MM.1S (cell line): ENCODE results near the gene EPHB1.

Source experiments
- DNase-seq: peaks from one replicate; pipeline ENCODE4 v3.0.0-alpha.2; 2015
- H2AFZ ChIP-seq: fragments of 300-600 bp; sonication (generic); 2 replicates; pipeline ENCODE4 v1.6.0; 2016; ENCODE audit warnings: antibody characterized with exemption, low read length
- H3F3A ChIP-seq: fragments of 300-600 bp; sonication (generic); 2 replicates; pipeline ENCODE4 v1.6.1; 2016; ENCODE audit warnings: mild to moderate bottlenecking, antibody characterized with exemption, low read length, moderate library complexity, mixed read lengths; ENCODE audit not compliant: insufficient read depth
- H3K27ac ChIP-seq: fragments of 300-600 bp; sonication (generic); 2 replicates; pipeline ENCODE4 v1.5.1; 2016; ENCODE audit warnings: mild to moderate bottlenecking, low read length
- H3K27me3 ChIP-seq: fragments of 300-600 bp; sonication (generic); replicated peaks from 2 replicates; pipeline ENCODE4 v1.6.0; 2016; ENCODE audit warnings: low read length; ENCODE audit not compliant: insufficient read depth
- H3K36me3 ChIP-seq: fragments of 300-600 bp; sonication (generic); replicated peaks from 2 replicates; pipeline ENCODE4 v1.6.1; 2016; ENCODE audit warnings: mild to moderate bottlenecking, low read length, mixed read lengths; ENCODE audit not compliant: insufficient read depth
- H3K4me1 ChIP-seq: fragments of 300-600 bp; sonication (generic); 2 replicates; pipeline ENCODE4 v1.6.1; 2016; ENCODE audit warnings: low read length, mixed read lengths
- H3K4me2 ChIP-seq: fragments of 300-600 bp; sonication (generic); 2 replicates; pipeline ENCODE4 v1.6.0; 2016; ENCODE audit warnings: low read depth, low read length
- H3K4me3 ChIP-seq: fragments of 300-600 bp; sonication (generic); 2 replicates; pipeline ENCODE4 v1.5.1; 2016; ENCODE audit warnings: low read length, mixed read lengths
- H3K79me2 ChIP-seq: fragments of 300-600 bp; sonication (generic); 2 replicates; pipeline ENCODE4 v1.6.1; 2016; ENCODE audit warnings: mixed run types, low read length, mixed read lengths
- H3K9ac ChIP-seq: fragments of 300-600 bp; sonication (generic); 2 replicates; pipeline ENCODE4 v1.6.1; 2016; ENCODE audit warnings: low read length, mixed read lengths
- H3K9me2 ChIP-seq: fragments of 300-600 bp; sonication (generic); replicated peaks from 2 replicates; pipeline ENCODE4 v1.6.1; 2016; ENCODE audit warnings: mild to moderate bottlenecking, low read length, mixed read lengths; ENCODE audit not compliant: insufficient read depth
- H3K9me3 ChIP-seq: fragments of 300-600 bp; sonication (generic); replicated peaks from 2 replicates; pipeline ENCODE4 v1.6.1; 2016; ENCODE audit warnings: mild to moderate bottlenecking, low read length, mixed read lengths; ENCODE audit not compliant: insufficient read depth
- H4K20me1 ChIP-seq: fragments of 300-600 bp; sonication (generic); 2 replicates; pipeline ENCODE4 v1.6.1; 2016; ENCODE audit warnings: mild to moderate bottlenecking, low read length, moderate library complexity, mixed read lengths; ENCODE audit not compliant: insufficient read depth
- CTCF ChIP-seq: fragments of 300-600 bp; sonication (generic); IDR thresholded peaks from 2 replicates; pipeline ENCODE4 v1.5.1; 2016; ENCODE audit warnings: antibody characterized with exemption, low read length, mixed read lengths
- EZH2 ChIP-seq: fragments of 300-600 bp; sonication (generic); optimal IDR thresholded peaks from 2 replicates; pipeline ENCODE3; 2017; ENCODE audit warnings: low read depth, mild to moderate bottlenecking, antibody characterized with exemption, low read length, mixed read lengths
- EZH2phosphoT487 ChIP-seq: fragments of 300-600 bp; sonication (generic); IDR thresholded peaks from 2 replicates; pipeline ENCODE4 v1.6.1; 2018; ENCODE audit warnings: antibody characterized with exemption, low read length

Gene EPHB1

GRCh38 chr3:134879990-134880389, 84.9 kb downstream of the EPHB1 start:
- H3K9ac ChIP-seq, result no peak overlapping the region
- no peak overlapping the region for H2AFZ ChIP-seq
- no peak for DNase-seq
- H4K20me1 ChIP-seq, result no peaks in the 10 kb centered on the region
- TF ChIP-seq EZH2phosphoT487, result no peak
- no peak for TF ChIP-seq EZH2
- TF ChIP-seq CTCF, result no peak
- no peak overlapping the region for H3K27ac ChIP-seq
- H3K27me3 ChIP-seq, result no peaks in the 10 kb centered on the region
- H3K4me1 ChIP-seq, result no peaks in the 10 kb centered on the region
- no peaks in the 10 kb centered on the region for H3K36me3 ChIP-seq
- H3F3A ChIP-seq, result no peaks in the 10 kb centered on the region
- no peak overlapping the region for H3K4me3 ChIP-seq
- H3K79me2 ChIP-seq, result no peaks in the 10 kb centered on the region
- no peaks in the 10 kb centered on the region for H3K9me2 ChIP-seq
- H3K4me2 ChIP-seq, result no peak overlapping the region
- no peaks in the 10 kb centered on the region for H3K9me3 ChIP-seq

GRCh38 chr3:134880431-134880830, 85.4 kb downstream of the EPHB1 start:
- Histone ChIP-seq H3K27ac (no peak overlapping the region), H2AFZ (no peak overlapping the region), H3K4me2 (no peak overlapping the region), H3K79me2 (no peaks in the 10 kb centered on the region), H3F3A (no peaks in the 10 kb centered on the region), H4K20me1 (no peaks in the 10 kb centered on the region), H3K4me1 (no peaks in the 10 kb centered on the region), H3K9me3 (no peaks in the 10 kb centered on the region), H3K4me3 (no peak overlapping the region), H3K9ac (no peak overlapping the region), H3K27me3 (no peaks in the 10 kb centered on the region), H3K9me2 (no peaks in the 10 kb centered on the region), H3K36me3 (no peaks in the 10 kb centered on the region)
- DNase-seq, result no peak
- TF ChIP-seq EZH2phosphoT487, result no peak
- no peak for TF ChIP-seq CTCF
- no peak for TF ChIP-seq EZH2

- Histone ChIP-seq H3K79me2 (no peaks in the 10 kb centered on the region), H3K4me2 (no peak overlapping the region), H3F3A (no peaks in the 10 kb centered on the region), H3K4me3 (no peak overlapping the region), H3K9ac (no peak overlapping the region), H3K36me3 (no peaks in the 10 kb centered on the region), H2AFZ (no peak overlapping the region), H4K20me1 (no peaks in the 10 kb centered on the region), H3K4me1 (peaks cover 8% of the 10 kb centered on the region), H3K27me3 (no peaks in the 10 kb centered on the region), H3K9me3 (no peaks in the 10 kb centered on the region), H3K27ac (no peak overlapping the region), H3K9me2 (no peaks in the 10 kb centered on the region)
- DNase-seq, result no peak
- no peak for TF ChIP-seq EZH2
- TF ChIP-seq CTCF, result no peak
- TF ChIP-seq EZH2phosphoT487, result no peak
These were observed 86.2 kb downstream of the EPHB1 start for GRCh38 chr3:134881305-134881704.
